ENCODE measurements around the gene CXCL6.
A peak's percentile ranks its signal among the peaks of the same experiment; 100 is the strongest.

Gene CXCL6

DNA sequence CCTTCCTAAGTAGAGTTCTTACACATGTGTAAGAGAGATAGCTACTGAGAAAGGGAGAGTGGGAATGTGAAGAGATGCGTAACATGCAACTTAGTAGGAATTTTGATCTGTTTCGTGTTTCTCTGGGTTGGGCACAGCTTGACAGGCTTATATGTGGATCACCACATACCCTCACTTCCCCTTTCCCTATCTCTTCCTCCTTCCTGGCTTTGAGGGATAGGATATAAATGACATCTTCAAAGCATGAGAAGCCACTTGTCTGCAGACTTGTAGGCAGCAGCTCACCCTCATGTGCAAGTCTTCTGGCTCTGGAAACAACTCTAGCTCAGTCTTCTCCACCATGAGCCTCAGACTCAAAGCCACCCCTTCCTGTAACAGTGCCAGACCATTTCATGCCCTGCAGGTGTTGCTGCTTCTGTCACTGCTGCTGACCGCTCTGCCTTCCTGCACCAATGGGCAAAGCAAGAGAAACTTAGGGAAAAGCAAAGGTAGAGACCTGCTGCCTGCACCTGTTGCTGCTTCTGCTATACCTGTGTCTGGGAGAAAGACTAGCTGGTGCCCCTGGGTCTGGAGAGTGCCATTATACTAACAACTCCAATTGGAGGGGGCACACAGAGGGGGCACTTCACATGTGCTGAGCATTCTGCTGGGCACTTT is 11.2 kb downstream of the CXCL6 start:
- H3K36me3 ChIP-seq: no peaks in the 10 kb centered on the region
- H3K4me3 ChIP-seq (ENCODE audit: low read depth in 1 of 2, low read length in 1 of 2): peak overlapping the region in 1 of 2 experiments; percentile 3
- H3K4me1 ChIP-seq (ENCODE audit: control insufficient read depth in 1 of 2, insufficient read depth in 1 of 2, low read depth in 1 of 2, low read length in 1 of 2): peaks cover 69 to 82% of the 10 kb centered on the region in 2 experiments
- no peaks in the 10 kb centered on the region for H3K9me3 ChIP-seq
- TF ChIP-seq, protein P1, sequence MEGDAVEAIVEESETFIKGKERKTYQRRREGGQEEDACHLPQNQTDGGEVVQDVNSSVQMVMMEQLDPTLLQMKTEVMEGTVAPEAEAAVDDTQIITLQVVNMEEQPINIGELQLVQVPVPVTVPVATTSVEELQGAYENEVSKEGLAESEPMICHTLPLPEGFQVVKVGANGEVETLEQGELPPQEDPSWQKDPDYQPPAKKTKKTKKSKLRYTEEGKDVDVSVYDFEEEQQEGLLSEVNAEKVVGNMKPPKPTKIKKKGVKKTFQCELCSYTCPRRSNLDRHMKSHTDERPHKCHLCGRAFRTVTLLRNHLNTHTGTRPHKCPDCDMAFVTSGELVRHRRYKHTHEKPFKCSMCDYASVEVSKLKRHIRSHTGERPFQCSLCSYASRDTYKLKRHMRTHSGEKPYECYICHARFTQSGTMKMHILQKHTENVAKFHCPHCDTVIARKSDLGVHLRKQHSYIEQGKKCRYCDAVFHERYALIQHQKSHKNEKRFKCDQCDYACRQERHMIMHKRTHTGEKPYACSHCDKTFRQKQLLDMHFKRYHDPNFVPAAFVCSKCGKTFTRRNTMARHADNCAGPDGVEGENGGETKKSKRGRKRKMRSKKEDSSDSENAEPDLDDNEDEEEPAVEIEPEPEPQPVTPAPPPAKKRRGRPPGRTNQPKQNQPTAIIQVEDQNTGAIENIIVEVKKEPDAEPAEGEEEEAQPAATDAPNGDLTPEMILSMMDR (IDR thresholded peaks at IDR 0.05): no peak
- H3K27me3 ChIP-seq: no peaks in the 10 kb centered on the region
- peak overlapping the region; percentile 87 for H3K27ac ChIP-seq

GRCh38 chr4:73848183-73848777 is 11.8 kb downstream of the CXCL6 start:
- peak overlapping the region in 1 of 2 experiments; percentile 3 for H3K4me3 ChIP-seq (ENCODE audit: low read depth in 1 of 2, low read length in 1 of 2)
- peaks cover 69 to 82% of the 10 kb centered on the region in 2 experiments for H3K4me1 ChIP-seq (ENCODE audit: control insufficient read depth in 1 of 2, insufficient read depth in 1 of 2, low read depth in 1 of 2, low read length in 1 of 2)
- TF ChIP-seq, protein P1 (IDR thresholded peaks at IDR 0.05): no peak
- peak overlapping the region; percentile 87 for H3K27ac ChIP-seq
- H3K27me3 ChIP-seq: no peaks in the 10 kb centered on the region
- H3K9me3 ChIP-seq: no peaks in the 10 kb centered on the region
- H3K36me3 ChIP-seq: no peaks in the 10 kb centered on the region

GRCh38 chr4:73850261-73850970 is 13.9 kb downstream of the CXCL6 start:
- Histone ChIP-seq H3K9me3 (no peaks in the 10 kb centered on the region), H3K36me3 (no peaks in the 10 kb centered on the region), H3K27me3 (no peaks in the 10 kb centered on the region), H3K4me3 (ENCODE audit: low read depth in 1 of 2, low read length in 1 of 2) (no peak overlapping the region), H3K4me1 (ENCODE audit: control insufficient read depth in 1 of 2, insufficient read depth in 1 of 2, low read depth in 1 of 2, low read length in 1 of 2) (peaks cover 63 to 80% of the 10 kb centered on the region in 2 experiments), H3K27ac (no peak overlapping the region)
- TF ChIP-seq, protein P1 (IDR thresholded peaks at IDR 0.05): no peak

GRCh38 chr4:73851293-73851692 is 14.8 kb downstream of the CXCL6 start:
- Histone ChIP-seq H3K27me3 (no peaks in the 10 kb centered on the region), H3K36me3 (no peaks in the 10 kb centered on the region), H3K9me3 (no peaks in the 10 kb centered on the region), H3K27ac (no peak overlapping the region), H3K4me1 (ENCODE audit: control insufficient read depth in 1 of 2, insufficient read depth in 1 of 2, low read depth in 1 of 2, low read length in 1 of 2) (peaks cover 59 to 76% of the 10 kb centered on the region in 2 experiments), H3K4me3 (ENCODE audit: low read depth in 1 of 2, low read length in 1 of 2) (no peak overlapping the region)
- TF ChIP-seq, protein P1 (IDR thresholded peaks at IDR 0.05): no peak

DNA sequence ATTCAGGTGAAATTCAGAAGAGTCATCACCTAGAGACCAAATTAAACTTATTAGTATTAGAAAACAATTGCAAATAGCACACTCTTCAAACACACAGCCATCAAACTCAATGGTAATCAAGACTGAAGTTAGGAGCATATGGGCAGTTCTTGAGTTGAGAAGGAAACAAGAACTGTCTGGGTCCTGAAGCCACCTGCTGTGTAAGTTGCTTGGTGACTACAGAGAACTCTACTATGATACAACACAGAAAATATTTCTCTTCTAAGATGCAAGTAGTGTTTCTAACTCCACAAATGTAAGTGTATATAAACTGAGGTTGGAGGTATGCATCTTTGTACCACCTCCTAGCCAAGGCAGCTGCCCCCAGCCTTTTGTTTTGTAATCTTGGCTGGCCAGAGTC is 16.3 kb downstream of the CXCL6 start:
- Histone ChIP-seq H3K4me1 (ENCODE audit: control insufficient read depth in 1 of 2, insufficient read depth in 1 of 2, low read depth in 1 of 2, low read length in 1 of 2) (peaks cover 50 to 64% of the 10 kb centered on the region in 2 experiments), H3K27me3 (no peaks in the 10 kb centered on the region), H3K9me3 (no peaks in the 10 kb centered on the region), H3K36me3 (no peaks in the 10 kb centered on the region), H3K27ac (peak overlapping the region; percentile 63), H3K4me3 (ENCODE audit: low read depth in 1 of 2, low read length in 1 of 2) (peak overlapping the region in 1 of 2 experiments; percentile 52)
- TF ChIP-seq, protein P1 (IDR thresholded peaks at IDR 0.05): no peak

All from neutrophil (primary cell).